GM10266 (cell line): ENCODE results near the gene CD248.
"Not testable (repeated sequence)": the region's sequence is repeated elsewhere in the genome, so short reads cannot be mapped to it uniquely, and the experiment has no call there.

ENCODE experiments used
- DNase-seq: peaks from one replicate; pipeline ENCODE4 v3.0.0; 2012; ENCODE audit errors: extremely low spot score
- TF ChIP-seq, protein P1 (sequence below): IDR thresholded peaks from 2 replicates; pipeline ENCODE4 v1.5.1; 2012; ENCODE audit warnings: mild to moderate bottlenecking, low read depth; ENCODE audit not compliant: control insufficient read depth, insufficient read depth; ENCODE audit errors: missing control alignments

Gene CD248

DNA sequence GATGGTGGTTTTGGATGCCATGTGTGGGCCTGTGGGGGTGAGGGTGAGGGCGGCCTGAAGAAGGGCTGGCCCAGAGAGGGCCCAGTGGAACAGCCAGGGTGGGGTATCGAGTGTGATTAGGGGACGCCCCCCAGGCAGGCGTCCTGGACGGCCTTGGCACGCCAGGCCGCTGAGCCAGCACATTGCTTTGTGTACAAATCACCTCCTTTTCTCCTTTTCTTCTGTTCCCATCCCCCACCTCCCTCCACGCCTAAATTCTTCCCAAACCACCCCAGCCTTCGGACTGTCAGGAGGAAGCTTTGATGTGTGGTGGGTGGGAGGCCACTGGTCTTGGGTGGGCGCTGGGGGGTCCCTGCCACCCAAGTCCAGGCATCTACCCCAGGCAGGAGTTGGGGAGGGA is 7.8 kb upstream of the CD248 start:
- no peak for DNase-seq
- TF ChIP-seq, protein P1, sequence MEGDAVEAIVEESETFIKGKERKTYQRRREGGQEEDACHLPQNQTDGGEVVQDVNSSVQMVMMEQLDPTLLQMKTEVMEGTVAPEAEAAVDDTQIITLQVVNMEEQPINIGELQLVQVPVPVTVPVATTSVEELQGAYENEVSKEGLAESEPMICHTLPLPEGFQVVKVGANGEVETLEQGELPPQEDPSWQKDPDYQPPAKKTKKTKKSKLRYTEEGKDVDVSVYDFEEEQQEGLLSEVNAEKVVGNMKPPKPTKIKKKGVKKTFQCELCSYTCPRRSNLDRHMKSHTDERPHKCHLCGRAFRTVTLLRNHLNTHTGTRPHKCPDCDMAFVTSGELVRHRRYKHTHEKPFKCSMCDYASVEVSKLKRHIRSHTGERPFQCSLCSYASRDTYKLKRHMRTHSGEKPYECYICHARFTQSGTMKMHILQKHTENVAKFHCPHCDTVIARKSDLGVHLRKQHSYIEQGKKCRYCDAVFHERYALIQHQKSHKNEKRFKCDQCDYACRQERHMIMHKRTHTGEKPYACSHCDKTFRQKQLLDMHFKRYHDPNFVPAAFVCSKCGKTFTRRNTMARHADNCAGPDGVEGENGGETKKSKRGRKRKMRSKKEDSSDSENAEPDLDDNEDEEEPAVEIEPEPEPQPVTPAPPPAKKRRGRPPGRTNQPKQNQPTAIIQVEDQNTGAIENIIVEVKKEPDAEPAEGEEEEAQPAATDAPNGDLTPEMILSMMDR, result no peak

- DNase-seq, result no peak
- TF ChIP-seq, protein P1, result no peak
Observed at GRCh38 chr11:66323684-66324083, 6.8 kb upstream of the CD248 start.

DNA sequence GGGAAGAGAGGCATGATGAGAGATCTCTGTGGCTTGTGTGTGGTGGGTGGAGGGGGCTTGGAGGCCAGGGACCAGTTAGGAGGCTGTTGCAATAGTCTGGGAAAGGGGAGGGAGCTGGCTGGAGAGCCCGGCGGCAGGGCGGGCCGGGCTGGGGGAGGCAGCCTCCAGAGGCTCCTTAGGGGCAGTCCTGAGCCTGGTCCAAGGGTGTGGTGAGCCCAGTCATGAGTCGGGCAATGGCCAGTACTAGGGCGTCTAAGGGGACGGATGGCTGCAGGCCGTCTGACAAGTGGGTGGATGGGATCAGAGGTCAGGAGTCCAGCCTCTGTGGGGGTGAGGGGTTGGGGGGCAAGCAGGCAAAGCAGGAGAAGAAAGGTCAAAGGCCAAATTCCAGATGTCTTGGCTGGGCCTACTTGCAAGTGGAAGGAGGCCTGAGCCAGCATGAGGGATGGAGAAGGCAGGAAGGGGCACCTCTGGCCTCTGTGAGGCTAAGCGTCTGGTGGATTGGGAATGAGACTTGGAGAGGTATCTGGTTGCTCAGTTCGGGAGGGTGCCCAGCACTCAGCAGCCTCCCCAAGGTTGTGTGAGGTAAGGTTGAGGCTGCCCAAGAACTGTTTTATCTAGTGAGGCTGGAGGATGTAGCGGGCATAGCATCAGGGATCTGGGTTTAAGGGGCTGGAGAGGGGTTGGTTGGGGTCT is 6.0 kb upstream of the CD248 start:
- no peak for DNase-seq
- TF ChIP-seq, protein P1, result no peak

GRCh38 chr11:66321606-66322005 is 4.8 kb upstream of the CD248 start:
- no peak for DNase-seq

GRCh38 chr11:66320748-66321147 is 3.9 kb upstream of the CD248 start:
- DNase-seq, result not testable (repeated sequence)

More at GRCh38 chr11:66321606-66322005, 4.8 kb upstream of the CD248 start:
- TF ChIP-seq, protein P1, result no peak

DNA sequence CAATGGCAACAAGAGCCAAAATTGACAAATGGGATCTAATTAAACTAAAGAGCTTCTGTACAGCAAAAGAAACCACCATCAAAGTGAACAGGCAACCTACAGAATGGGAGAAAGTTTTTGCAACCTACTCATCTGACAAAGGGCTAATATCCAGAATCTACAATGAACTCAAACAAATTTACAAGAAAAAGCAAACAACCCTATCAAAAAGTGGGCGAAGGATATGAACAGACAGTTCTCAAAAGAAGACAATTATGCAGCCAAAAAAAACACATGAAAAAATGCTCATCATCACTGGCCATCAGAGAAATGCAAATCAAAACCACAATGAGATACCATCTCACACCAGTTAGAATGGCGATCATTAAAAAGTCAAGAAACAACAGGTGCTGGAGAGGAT is 3.4 kb upstream of the CD248 start:
- not testable (repeated sequence) for DNase-seq

GRCh38 chr11:66318600-66318970 is 1.7 kb upstream of the CD248 start:
- no peak for DNase-seq
- TF ChIP-seq, protein P1, result no peak

GRCh38 chr11:66317723-66318599 is 1.1 kb upstream of the CD248 start:
- TF ChIP-seq, protein P1, result no peak
- no peak for DNase-seq
